OCI-LY7 (cell line): ENCODE measurements around the gene PPM1M.

Experiments
- EZH2phosphoT487 ChIP-seq: fragments of 200-600 bp; sonication (generic); IDR thresholded peaks from 2 replicates; pipeline ENCODE4 v1.6.1; 2018; ENCODE audit warnings: low read depth, borderline replicate concordance, mild to moderate bottlenecking, mixed run types, antibody characterized with exemption, low read length, moderate library complexity, mixed read lengths
- TF ChIP-seq, protein P1 (sequence below): fragments of 200-600 bp; sonication (generic); conservative IDR thresholded peaks from 2 replicates; pipeline ENCODE4 v1.5.1; 2014; ENCODE audit warnings: mild to moderate bottlenecking, antibody characterized with exemption, low read length, moderate library complexity, mixed read lengths

DNA sequence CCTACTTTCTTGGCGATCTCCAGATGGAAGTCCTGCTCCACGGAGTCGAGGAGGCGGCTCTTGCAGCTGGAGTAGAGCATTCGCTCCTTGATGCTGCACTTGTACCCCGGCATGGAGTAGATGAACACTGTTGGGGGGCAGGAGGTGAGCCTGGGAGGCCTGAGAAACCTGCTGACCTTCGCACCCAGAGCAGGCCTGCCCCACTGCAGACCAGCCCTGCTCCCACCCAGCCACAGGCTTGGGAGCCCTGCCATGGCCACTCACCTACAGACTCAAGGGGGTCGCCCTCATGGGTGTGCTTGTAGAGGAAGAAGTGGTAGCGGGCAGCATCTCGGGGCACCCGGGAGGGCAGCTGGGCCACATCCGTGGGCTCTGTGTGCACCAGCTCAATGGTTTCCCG is 15.9 kb upstream of the PPM1M start:
- TF ChIP-seq, protein P1, sequence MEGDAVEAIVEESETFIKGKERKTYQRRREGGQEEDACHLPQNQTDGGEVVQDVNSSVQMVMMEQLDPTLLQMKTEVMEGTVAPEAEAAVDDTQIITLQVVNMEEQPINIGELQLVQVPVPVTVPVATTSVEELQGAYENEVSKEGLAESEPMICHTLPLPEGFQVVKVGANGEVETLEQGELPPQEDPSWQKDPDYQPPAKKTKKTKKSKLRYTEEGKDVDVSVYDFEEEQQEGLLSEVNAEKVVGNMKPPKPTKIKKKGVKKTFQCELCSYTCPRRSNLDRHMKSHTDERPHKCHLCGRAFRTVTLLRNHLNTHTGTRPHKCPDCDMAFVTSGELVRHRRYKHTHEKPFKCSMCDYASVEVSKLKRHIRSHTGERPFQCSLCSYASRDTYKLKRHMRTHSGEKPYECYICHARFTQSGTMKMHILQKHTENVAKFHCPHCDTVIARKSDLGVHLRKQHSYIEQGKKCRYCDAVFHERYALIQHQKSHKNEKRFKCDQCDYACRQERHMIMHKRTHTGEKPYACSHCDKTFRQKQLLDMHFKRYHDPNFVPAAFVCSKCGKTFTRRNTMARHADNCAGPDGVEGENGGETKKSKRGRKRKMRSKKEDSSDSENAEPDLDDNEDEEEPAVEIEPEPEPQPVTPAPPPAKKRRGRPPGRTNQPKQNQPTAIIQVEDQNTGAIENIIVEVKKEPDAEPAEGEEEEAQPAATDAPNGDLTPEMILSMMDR, result no peak
- no peak for TF ChIP-seq EZH2phosphoT487
